Mesenchymal stem cell (in vitro differentiated cells and primary cell): ENCODE results near the gene MMRN1.
A peak's percentile ranks its signal among the peaks of the same experiment; 100 is the strongest.

ENCODE experiments used
- DNase-seq: peaks from one replicate; pipeline ENCODE4 v3.0.0-alpha.2; 2013
- H2AFZ ChIP-seq: one replicate; pipeline ENCODE4 v1.6.1; 2013; ENCODE audit warnings: low read depth, mild to moderate bottlenecking, control low read depth, inconsistent platforms, low read length, moderate library complexity
- H2AK5ac ChIP-seq: 2 replicates; pipeline ENCODE4 v1.6.1; 2013; ENCODE audit warnings: low read length, moderate library complexity, mild to moderate bottlenecking, inconsistent platforms; ENCODE audit not compliant: severe bottlenecking
- H2BK120ac ChIP-seq: one replicate; pipeline ENCODE4 v1.6.1; 2013; ENCODE audit warnings: low read depth, mild to moderate bottlenecking, inconsistent platforms, low read length, moderate library complexity
- H2BK12ac ChIP-seq, 2 experiments: one replicate each; pipeline ENCODE4 v1.6.1; 2013; ENCODE audit warnings: inconsistent platforms in 2 of 2, low read length in 2 of 2, mild to moderate bottlenecking in 2 of 2, moderate library complexity in 2 of 2, control low read depth in 1 of 2
- H2BK15ac ChIP-seq: one replicate; pipeline ENCODE4 v1.6.1; 2013; ENCODE audit warnings: mild to moderate bottlenecking, low read depth, inconsistent platforms; ENCODE audit not compliant: poor library complexity, severe bottlenecking
- H2BK5ac ChIP-seq: 2 replicates; pipeline ENCODE4 v1.6.1; 2013; ENCODE audit warnings: low read depth, mild to moderate bottlenecking, low read length, control low read depth, inconsistent platforms; ENCODE audit not compliant: poor library complexity, severe bottlenecking
- H3K14ac ChIP-seq, 2 experiments: one replicate each; pipeline ENCODE4 v1.6.1; 2013; ENCODE audit warnings: inconsistent platforms in 2 of 2, low read length in 2 of 2, control low read depth in 1 of 2, mild to moderate bottlenecking in 1 of 2, moderate library complexity in 1 of 2
- H3K18ac ChIP-seq, 2 experiments: one replicate each; pipeline ENCODE4 v1.6.1; 2013; ENCODE audit warnings: inconsistent platforms in 2 of 2, low read length in 2 of 2, control low read depth in 1 of 2, low read depth in 1 of 2, mild to moderate bottlenecking in 1 of 2
- H3K23ac ChIP-seq, 2 experiments: one replicate each; pipeline ENCODE4 v1.6.1; 2013; ENCODE audit warnings: inconsistent platforms in 2 of 2, low read length in 2 of 2, mild to moderate bottlenecking in 2 of 2, moderate library complexity in 2 of 2, control low read depth in 1 of 2
- H3K27ac ChIP-seq: 2 replicates; pipeline ENCODE4 v1.5.1; 2013; ENCODE audit warnings: mild to moderate bottlenecking, moderate library complexity, low read length, control low read depth, inconsistent platforms; ENCODE audit not compliant: poor library complexity, severe bottlenecking
- H3K27me3 ChIP-seq, 2 experiments: 2 replicates each; pipeline versions ENCODE4 v1.6.1 to v1.7.0; 2013; ENCODE audit warnings: low read length in 2 of 2, mild to moderate bottlenecking in 2 of 2, moderate library complexity in 2 of 2, control low read depth in 1 of 2, inconsistent platforms in 1 of 2; ENCODE audit not compliant: control insufficient read depth in 1 of 2, insufficient read depth in 1 of 2
- H3K36me3 ChIP-seq, 2 experiments: 2 replicates each; pipeline versions ENCODE4 v1.6.1 to v1.7.0; 2013; ENCODE audit warnings: low read length in 2 of 2, control low read depth in 1 of 2, inconsistent platforms in 1 of 2, low read depth in 1 of 2, mild to moderate bottlenecking in 1 of 2; ENCODE audit not compliant: insufficient read depth in 2 of 2, control insufficient read depth in 1 of 2
- H3K4ac ChIP-seq, 2 experiments: one replicate each; pipeline ENCODE4 v1.6.1; 2013; ENCODE audit warnings: inconsistent platforms in 2 of 2, low read length in 2 of 2, mild to moderate bottlenecking in 2 of 2, moderate library complexity in 2 of 2, control low read depth in 1 of 2, low read depth in 1 of 2
- H3K4me1 ChIP-seq: 2 replicates; pipeline ENCODE4 v1.6.1; 2013; ENCODE audit warnings: low read depth, low read length, control low read depth; ENCODE audit not compliant: control insufficient read depth, insufficient read depth
- H3K4me2 ChIP-seq: 2 replicates; pipeline ENCODE4 v1.6.1; 2013; ENCODE audit warnings: low read length, mild to moderate bottlenecking, inconsistent platforms; ENCODE audit not compliant: poor library complexity, severe bottlenecking
- H3K4me3 ChIP-seq, 2 experiments: 2 replicates each; pipeline versions ENCODE4 v1.5.1 to v1.7.0; 2013; ENCODE audit warnings: low read length in 2 of 2, mild to moderate bottlenecking in 2 of 2, control low read depth in 1 of 2, low read depth in 1 of 2; ENCODE audit not compliant: insufficient read depth in 1 of 2
- H3K79me1 ChIP-seq: replicated peaks from 2 replicates; pipeline ENCODE4 v1.6.1; 2013; ENCODE audit warnings: mild to moderate bottlenecking, control low read depth, low read length, inconsistent platforms; ENCODE audit not compliant: poor library complexity, severe bottlenecking
- H3K9ac ChIP-seq: 2 replicates; pipeline ENCODE4 v1.7.0; 2013; ENCODE audit warnings: mild to moderate bottlenecking, low read length, moderate library complexity
- H3K9me3 ChIP-seq: 2 replicates; pipeline ENCODE4 v1.7.0; 2013; ENCODE audit warnings: mild to moderate bottlenecking, low read length; ENCODE audit not compliant: control insufficient read depth
- H4K8ac ChIP-seq: one replicate; pipeline ENCODE4 v1.6.1; 2013; ENCODE audit warnings: inconsistent platforms, mild to moderate bottlenecking, low read length, moderate library complexity
- H4K91ac ChIP-seq: one replicate; pipeline ENCODE4 v1.6.1; 2013; ENCODE audit warnings: mild to moderate bottlenecking, low read length, inconsistent platforms
- WGBS: methylation state at CpG from one replicate; pipeline ENCODE4 v1.1.7; 2013; ENCODE audit warnings: mixed read lengths; 5-methylcytosine and 5-hydroxymethylcytosine counted together

Gene MMRN1

DNA sequence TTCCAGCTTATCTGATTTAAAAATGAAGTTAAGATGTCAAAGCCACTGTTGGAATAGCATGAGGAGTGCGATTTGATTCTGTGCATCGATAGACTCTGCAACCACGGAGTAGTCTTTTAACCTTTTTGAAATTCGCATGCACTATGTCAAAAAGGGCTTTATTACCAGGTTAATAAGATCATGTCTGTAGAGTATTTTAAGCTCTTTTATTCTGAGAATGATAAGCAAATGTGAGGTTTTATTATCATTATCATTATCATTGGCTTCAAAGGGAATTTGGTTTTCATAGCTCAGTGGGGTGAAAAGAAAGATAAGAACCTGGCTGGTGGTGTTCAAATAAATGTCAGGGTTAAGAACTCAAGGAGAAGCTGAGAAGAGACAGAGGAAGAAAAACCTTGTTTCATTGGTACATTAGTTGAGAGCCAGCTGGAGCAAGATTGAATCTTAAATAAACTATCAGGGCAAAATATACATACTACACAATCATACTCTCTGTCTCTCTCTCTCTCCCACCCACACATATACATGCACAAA, 102.6 kb downstream of the MMRN1 start:
- H2AFZ ChIP-seq, result no peak overlapping the region
- whole genome bisulfite sequencing, result 77% methylated on average over 4 of the region's 4 CpGs
- H2BK12ac ChIP-seq, result no peak overlapping the region
- H3K14ac ChIP-seq, result no peak overlapping the region
- no peak overlapping the region for H4K91ac ChIP-seq
- no peak overlapping the region for H2BK120ac ChIP-seq
- H3K9ac ChIP-seq, result no peak overlapping the region
- DNase-seq, result no peak
- H3K4me3 ChIP-seq, result no peak overlapping the region
- H2BK15ac ChIP-seq, result no peak overlapping the region
- no peak overlapping the region for H2BK5ac ChIP-seq
- H2AK5ac ChIP-seq, result no peak overlapping the region
- no peaks in the 10 kb centered on the region for H3K79me1 ChIP-seq
- H3K4me2 ChIP-seq, result no peak overlapping the region
- no peaks in the 10 kb centered on the region for H3K36me3 ChIP-seq
- no peak overlapping the region for H3K27ac ChIP-seq
- no peaks in the 10 kb centered on the region for H3K27me3 ChIP-seq
- peaks cover 2% of the 10 kb centered on the region for H3K4me1 ChIP-seq
- no peak overlapping the region for H3K18ac ChIP-seq
- no peak overlapping the region for H4K8ac ChIP-seq
- H3K4ac ChIP-seq, result no peak overlapping the region
- H3K9me3 ChIP-seq, result no peaks in the 10 kb centered on the region
- H3K23ac ChIP-seq, result no peak overlapping the region

GRCh38 chr4:89998469-89999011, 103.9 kb downstream of the MMRN1 start:
- WGBS, result 64% methylated on average over 5 of the region's 6 CpGs
- no peak overlapping the region for H4K91ac ChIP-seq
- H3K18ac ChIP-seq, result no peak overlapping the region
- H3K9me3 ChIP-seq, result no peaks in the 10 kb centered on the region
- no peak overlapping the region for H2AK5ac ChIP-seq
- no peak overlapping the region for H3K27ac ChIP-seq
- no peak overlapping the region for H2BK5ac ChIP-seq
- no peak overlapping the region for H2BK15ac ChIP-seq
- H3K4me3 ChIP-seq, result no peak overlapping the region
- no peak for DNase-seq
- H3K36me3 ChIP-seq, result no peaks in the 10 kb centered on the region
- no peak overlapping the region for H3K23ac ChIP-seq
- H3K14ac ChIP-seq, result no peak overlapping the region
- H3K79me1 ChIP-seq, result no peaks in the 10 kb centered on the region
- no peak overlapping the region for H2BK120ac ChIP-seq
- no peak overlapping the region for H4K8ac ChIP-seq
- H3K4me2 ChIP-seq, result no peak overlapping the region
- no peak overlapping the region for H3K4ac ChIP-seq
- no peak overlapping the region for H2AFZ ChIP-seq
- H3K9ac ChIP-seq, result no peak overlapping the region
- H3K27me3 ChIP-seq, result no peaks in the 10 kb centered on the region
- H2BK12ac ChIP-seq, result no peak overlapping the region
- H3K4me1 ChIP-seq, result peaks cover 2% of the 10 kb centered on the region

DNA sequence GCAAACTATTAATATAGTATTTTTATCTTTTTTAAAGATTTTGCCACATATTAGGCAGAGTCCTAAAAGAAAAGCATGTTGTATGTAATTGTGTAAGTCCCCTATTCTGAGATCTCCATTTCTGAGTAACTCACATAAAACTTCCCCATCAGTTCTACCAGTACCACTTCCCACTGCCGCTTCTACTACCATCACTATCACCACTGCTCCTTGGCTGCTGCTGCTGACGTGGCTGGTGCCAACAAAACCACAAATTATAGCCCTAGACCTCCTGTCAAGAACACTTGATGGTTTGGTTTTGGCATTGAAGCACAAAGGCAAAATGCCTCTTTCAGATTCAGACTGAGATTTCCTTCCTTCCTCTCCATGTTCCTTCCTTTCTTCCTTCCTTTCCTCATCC, 106.4 kb downstream of the MMRN1 start:
- Histone ChIP-seq H3K79me1 (no peaks in the 10 kb centered on the region), H4K91ac (no peak overlapping the region), H3K23ac (no peak overlapping the region), H3K9me3 (no peaks in the 10 kb centered on the region), H3K14ac (peak overlapping the region in 1 of 2 experiments; percentile 71), H4K8ac (no peak overlapping the region), H3K36me3 (no peaks in the 10 kb centered on the region), H3K27ac (no peak overlapping the region), H2BK15ac (no peak overlapping the region), H3K4me2 (no peak overlapping the region), H2AK5ac (no peak overlapping the region), H3K4ac (no peak overlapping the region), H2BK120ac (no peak overlapping the region), H2AFZ (peak overlapping the region; percentile 27), H3K4me1 (no peaks in the 10 kb centered on the region), H2BK12ac (no peak overlapping the region), H3K9ac (no peak overlapping the region), H3K18ac (no peak overlapping the region), H3K4me3 (no peak overlapping the region), H2BK5ac (no peak overlapping the region), H3K27me3 (no peaks in the 10 kb centered on the region)
- DNase-seq, result no peak
- 20% methylated on average over 2 of the region's 2 CpGs for WGBS

DNA sequence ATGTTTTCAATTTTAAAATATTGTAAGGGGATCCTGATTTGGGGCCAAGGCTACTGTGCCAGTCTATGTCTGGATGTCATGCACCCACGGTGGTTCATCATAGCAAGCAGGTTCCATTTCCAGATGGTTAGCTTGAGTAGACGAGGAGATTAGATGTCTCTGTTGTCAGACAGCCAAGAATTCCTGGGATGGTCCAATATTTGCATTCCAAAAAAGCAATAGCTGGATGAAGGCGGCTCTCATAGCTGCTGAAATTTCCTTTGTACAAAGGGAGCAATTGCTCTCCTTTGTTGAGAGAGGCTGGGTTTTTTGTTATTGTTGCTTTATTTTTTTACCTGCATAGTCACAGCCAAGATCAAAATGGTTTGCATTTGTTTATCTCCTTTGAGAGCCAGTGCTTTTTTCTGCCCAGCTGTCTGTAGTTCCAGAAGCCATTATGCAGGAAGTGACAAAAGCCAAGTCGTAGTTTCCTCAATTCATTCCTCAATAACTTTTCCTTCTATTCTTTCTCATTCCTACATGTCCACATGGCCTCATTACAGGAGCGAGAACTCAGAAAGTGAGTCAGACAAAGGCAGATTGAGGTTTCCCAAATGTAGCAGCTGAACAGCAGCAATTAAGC, 107.9 kb downstream of the MMRN1 start:
- no peak overlapping the region for H3K23ac ChIP-seq
- no peak overlapping the region for H3K4me3 ChIP-seq
- H3K4ac ChIP-seq, result no peak overlapping the region
- no peak overlapping the region for H2BK5ac ChIP-seq
- H3K27ac ChIP-seq, result no peak overlapping the region
- no peak overlapping the region for H3K4me2 ChIP-seq
- no peaks in the 10 kb centered on the region for H3K27me3 ChIP-seq
- H3K18ac ChIP-seq, result no peak overlapping the region
- no peak overlapping the region for H3K14ac ChIP-seq
- no peak overlapping the region for H2BK120ac ChIP-seq
- DNase-seq, result no peak
- H3K9me3 ChIP-seq, result no peaks in the 10 kb centered on the region
- H2AFZ ChIP-seq, result no peak overlapping the region
- WGBS, result 76% methylated on average over 5 of the region's 5 CpGs
- H4K91ac ChIP-seq, result no peak overlapping the region
- H2AK5ac ChIP-seq, result no peak overlapping the region
- no peak overlapping the region for H2BK12ac ChIP-seq
- H3K9ac ChIP-seq, result no peak overlapping the region
- no peaks in the 10 kb centered on the region for H3K79me1 ChIP-seq
- no peak overlapping the region for H2BK15ac ChIP-seq
- H4K8ac ChIP-seq, result no peak overlapping the region
- H3K4me1 ChIP-seq, result peaks cover under 1% of the 10 kb centered on the region
- H3K36me3 ChIP-seq, result no peaks in the 10 kb centered on the region
